ENCODE results near the gene SPNS1. TPM values are rescaled to one million over a fixed set of nuclear protein-coding genes. Genes with fewer than 3 reads are reported as not detected.
"Not testable (repeated sequence)": the region's sequence is repeated elsewhere in the genome, so short reads cannot be mapped to it uniquely, and the experiment has no call there.

Gene SPNS1
- total RNA-seq, 1 experiment from 2014 or later = 9.7 TPM

- Histone ChIP-seq H3K27me3 (ENCODE audit: low read length) (no peaks in the 10 kb centered on the region), H3K9me3 (ENCODE audit: low read length) (no peaks in the 10 kb centered on the region), H3K9ac (ENCODE audit: low read length) (no peak overlapping the region), H4K20me1 (ENCODE audit: insufficient read depth, low read depth, low read length) (peaks cover 8% of the 10 kb centered on the region; the same call in 1 of the 2 replicates), H3K36me3 (ENCODE audit: insufficient read depth, low read length) (peaks cover 12% of the 10 kb centered on the region), H3K4me1 (ENCODE audit: low read length) (no peaks in the 10 kb centered on the region), H3K4me3 (ENCODE audit: low read length) (no peak overlapping the region), H3K9me2 (replicated peaks; ENCODE audit: insufficient read depth, low read length) (no peaks in the 10 kb centered on the region), H2AFZ (ENCODE audit: low read length) (no peak overlapping the region), H3K4me2 (ENCODE audit: low read depth, low read length, poor library complexity, severe bottlenecking) (no peak overlapping the region), H3K27ac (ENCODE audit: low read length) (no peak overlapping the region), H3K79me2 (ENCODE audit: low read length) (no peaks in the 10 kb centered on the region)
- no peak for DNase-seq
These were observed 7.4 kb upstream of the SPNS1 start for GRCh38 chr16:28967156-28967555.

GRCh38 chr16:28969696-28970095 is 4.9 kb upstream of the SPNS1 start:
- not testable (repeated sequence) for H3K9me3 ChIP-seq (ENCODE audit: low read length); H2AFZ ChIP-seq (ENCODE audit: low read length); DNase-seq; H3K9ac ChIP-seq (ENCODE audit: low read length); H3K79me2 ChIP-seq (ENCODE audit: low read length); H3K9me2 ChIP-seq (replicated peaks; ENCODE audit: insufficient read depth, low read length); H3K27me3 ChIP-seq (ENCODE audit: low read length); H3K4me3 ChIP-seq (ENCODE audit: low read length); H3K4me2 ChIP-seq (ENCODE audit: low read depth, low read length, poor library complexity, severe bottlenecking); H3K36me3 ChIP-seq (ENCODE audit: insufficient read depth, low read length); H3K4me1 ChIP-seq (ENCODE audit: low read length); H4K20me1 ChIP-seq (ENCODE audit: insufficient read depth, low read depth, low read length); H3K27ac ChIP-seq (ENCODE audit: low read length)

GRCh38 chr16:28974007-28974436 is 556 bp upstream of the SPNS1 start:
- no peak for DNase-seq
- peak overlapping the region; percentile 95 for H3K4me3 ChIP-seq (ENCODE audit: low read length)

GRCh38 chr16:28975158-28975599 is 601 bp downstream of the SPNS1 start:
- Histone ChIP-seq H3K27me3 (ENCODE audit: low read length) (no peaks in the 10 kb centered on the region), H3K4me1 (ENCODE audit: low read length) (peaks cover 19% of the 10 kb centered on the region), H3K9me3 (ENCODE audit: low read length) (no peaks in the 10 kb centered on the region), H3K27ac (ENCODE audit: low read length) (no peak overlapping the region), H3K36me3 (ENCODE audit: insufficient read depth, low read length) (no peaks in the 10 kb centered on the region), H3K4me2 (ENCODE audit: low read depth, low read length, poor library complexity, severe bottlenecking) (peak overlapping the region; percentile 97), H3K79me2 (ENCODE audit: low read length) (peaks cover 11% of the 10 kb centered on the region; the same call in 1 of the 2 replicates), H3K4me3 (ENCODE audit: low read length) (peak overlapping the region; percentile 95), H4K20me1 (ENCODE audit: insufficient read depth, low read depth, low read length) (no peaks in the 10 kb centered on the region), H3K9ac (ENCODE audit: low read length) (peak overlapping the region; percentile 87), H2AFZ (ENCODE audit: low read length) (no peak overlapping the region), H3K9me2 (replicated peaks; ENCODE audit: insufficient read depth, low read length) (no peaks in the 10 kb centered on the region)
- DNase-seq = no peak

More at GRCh38 chr16:28974007-28974436, 556 bp upstream of the SPNS1 start:
- no peaks in the 10 kb centered on the region for H3K27me3 ChIP-seq (ENCODE audit: low read length)
- H3K27ac ChIP-seq (ENCODE audit: low read length) = peak overlapping the region; percentile 48; the same call in 1 of the 2 replicates
- no peaks in the 10 kb centered on the region for H4K20me1 ChIP-seq (ENCODE audit: insufficient read depth, low read depth, low read length)
- H3K9me2 ChIP-seq (replicated peaks; ENCODE audit: insufficient read depth, low read length) = no peaks in the 10 kb centered on the region
- peaks cover 19% of the 10 kb centered on the region for H3K4me1 ChIP-seq (ENCODE audit: low read length)
- peak overlapping the region; percentile 87 for H3K9ac ChIP-seq (ENCODE audit: low read length)
- no peaks in the 10 kb centered on the region for H3K36me3 ChIP-seq (ENCODE audit: insufficient read depth, low read length)
- peak overlapping the region; percentile 97 for H3K4me2 ChIP-seq (ENCODE audit: low read depth, low read length, poor library complexity, severe bottlenecking)
- H3K9me3 ChIP-seq (ENCODE audit: low read length) = no peaks in the 10 kb centered on the region
- peaks cover 11% of the 10 kb centered on the region; the same call in 1 of the 2 replicates for H3K79me2 ChIP-seq (ENCODE audit: low read length)
- H2AFZ ChIP-seq (ENCODE audit: low read length) = peak overlapping the region; percentile 97

- no peak for DNase-seq
- peaks cover 5% of the 10 kb centered on the region for H3K9me3 ChIP-seq (ENCODE audit: low read length)
- H3K4me3 ChIP-seq (ENCODE audit: low read length) = no peak overlapping the region
- peaks cover 11% of the 10 kb centered on the region; the same call in 1 of the 2 replicates for H3K36me3 ChIP-seq (ENCODE audit: insufficient read depth, low read length)
- no peak overlapping the region for H3K4me2 ChIP-seq (ENCODE audit: low read depth, low read length, poor library complexity, severe bottlenecking)
- peaks cover 19% of the 10 kb centered on the region for H3K4me1 ChIP-seq (ENCODE audit: low read length)
- H3K27me3 ChIP-seq (ENCODE audit: low read length) = no peaks in the 10 kb centered on the region
- H3K9me2 ChIP-seq (replicated peaks; ENCODE audit: insufficient read depth, low read length) = no peaks in the 10 kb centered on the region
- no peak overlapping the region for H2AFZ ChIP-seq (ENCODE audit: low read length)
- peaks cover 11% of the 10 kb centered on the region; the same call in 1 of the 2 replicates for H3K79me2 ChIP-seq (ENCODE audit: low read length)
- H4K20me1 ChIP-seq (ENCODE audit: insufficient read depth, low read depth, low read length) = no peaks in the 10 kb centered on the region
- H3K9ac ChIP-seq (ENCODE audit: low read length) = no peak overlapping the region
- no peak overlapping the region for H3K27ac ChIP-seq (ENCODE audit: low read length)
These were observed 3.4 kb downstream of the SPNS1 start for GRCh38 chr16:28977703-28978662.

GRCh38 chr16:28980330-28980729 is 5.8 kb downstream of the SPNS1 start:
- not testable (repeated sequence) for H4K20me1 ChIP-seq (ENCODE audit: insufficient read depth, low read depth, low read length); DNase-seq; H3K4me2 ChIP-seq (ENCODE audit: low read depth, low read length, poor library complexity, severe bottlenecking); H3K4me3 ChIP-seq (ENCODE audit: low read length); H3K9me2 ChIP-seq (replicated peaks; ENCODE audit: insufficient read depth, low read length); H3K79me2 ChIP-seq (ENCODE audit: low read length); H3K9ac ChIP-seq (ENCODE audit: low read length); H2AFZ ChIP-seq (ENCODE audit: low read length); H3K27me3 ChIP-seq (ENCODE audit: low read length); H3K27ac ChIP-seq (ENCODE audit: low read length); H3K9me3 ChIP-seq (ENCODE audit: low read length)
- Histone ChIP-seq H3K36me3 (ENCODE audit: insufficient read depth, low read length) (peaks cover 11% of the 10 kb centered on the region; the same call in 1 of the 2 replicates), H3K4me1 (ENCODE audit: low read length) (peaks cover 13% of the 10 kb centered on the region)

GRCh38 chr16:28980929-28981328 is 6.4 kb downstream of the SPNS1 start:
- Histone ChIP-seq H3K27ac (ENCODE audit: low read length) (no peak overlapping the region), H4K20me1 (ENCODE audit: insufficient read depth, low read depth, low read length) (no peaks in the 10 kb centered on the region), H3K4me1 (ENCODE audit: low read length) (peaks cover 9% of the 10 kb centered on the region), H3K9me2 (replicated peaks; ENCODE audit: insufficient read depth, low read length) (no peaks in the 10 kb centered on the region), H2AFZ (ENCODE audit: low read length) (no peak overlapping the region), H3K4me2 (ENCODE audit: low read depth, low read length, poor library complexity, severe bottlenecking) (no peak overlapping the region), H3K9ac (ENCODE audit: low read length) (no peak overlapping the region), H3K27me3 (ENCODE audit: low read length) (no peaks in the 10 kb centered on the region), H3K79me2 (ENCODE audit: low read length) (no peaks in the 10 kb centered on the region), H3K4me3 (ENCODE audit: low read length) (no peak overlapping the region), H3K36me3 (ENCODE audit: insufficient read depth, low read length) (peaks cover 11% of the 10 kb centered on the region; the same call in 1 of the 2 replicates), H3K9me3 (ENCODE audit: low read length) (peaks cover 5% of the 10 kb centered on the region)
- DNase-seq = no peak

- no peak overlapping the region for H3K27ac ChIP-seq (ENCODE audit: low read length)
- H3K36me3 ChIP-seq (ENCODE audit: insufficient read depth, low read length) = peaks cover 11% of the 10 kb centered on the region; the same call in 1 of the 2 replicates
- peaks cover 5% of the 10 kb centered on the region for H3K9me3 ChIP-seq (ENCODE audit: low read length)
- no peak overlapping the region for H3K4me2 ChIP-seq (ENCODE audit: low read depth, low read length, poor library complexity, severe bottlenecking)
- H3K9me2 ChIP-seq (replicated peaks; ENCODE audit: insufficient read depth, low read length) = no peaks in the 10 kb centered on the region
- no peak overlapping the region for H3K4me3 ChIP-seq (ENCODE audit: low read length)
- H3K27me3 ChIP-seq (ENCODE audit: low read length) = no peaks in the 10 kb centered on the region
- H3K4me1 ChIP-seq (ENCODE audit: low read length) = peaks cover 9% of the 10 kb centered on the region
- H3K9ac ChIP-seq (ENCODE audit: low read length) = no peak overlapping the region
- H4K20me1 ChIP-seq (ENCODE audit: insufficient read depth, low read depth, low read length) = no peaks in the 10 kb centered on the region
- H2AFZ ChIP-seq (ENCODE audit: low read length) = no peak overlapping the region
- H3K79me2 ChIP-seq (ENCODE audit: low read length) = no peaks in the 10 kb centered on the region
- peak; percentile 85 for DNase-seq
These were observed 6.9 kb downstream of the SPNS1 start for GRCh38 chr16:28981517-28981916.
